Vagina (tissue), 2 donors: ENCODE data around the gene CAMSAP1. TPM values are rescaled to one million over a fixed set of nuclear protein-coding genes. Genes with fewer than 3 reads are reported as not detected.

Experiments used
- DNase-seq, 2 donors: peaks; one replicate each; pipeline ENCODE4 v3.0.0-alpha.2; 2017; ENCODE audit errors: extremely low spot score in 2 of 2
- H3K27ac ChIP-seq: fragments of 200-600 bp; sonication (generic); one replicate; pipeline ENCODE4 v1.5.1; 2019
- H3K27me3 ChIP-seq: fragments of 200-600 bp; sonication (generic); one replicate; pipeline ENCODE4 v1.5.1; 2019
- H3K36me3 ChIP-seq, 2 donors: fragments of 200-600 bp; sonication (generic); one replicate each; pipeline ENCODE4 v1.5.1; 2017 to 2019
- H3K4me1 ChIP-seq: fragments of 200-600 bp; sonication (generic); one replicate; pipeline ENCODE4 v1.5.1; 2019
- H3K4me3 ChIP-seq, 2 donors: fragments of 200-600 bp; sonication (generic); 1 replicate in 1 of 2; 2 replicates in 1 of 2; pipeline ENCODE4 v1.5.1; 2016 to 2019
- H3K9me3 ChIP-seq: fragments of 200-600 bp; sonication (generic); one replicate; pipeline ENCODE4 v1.5.1; 2019
- POLR2A ChIP-seq, 2 donors: fragments of 450-650 bp; IDR thresholded peaks; one replicate each; pipeline ENCODE4 v1.6.1; 2017; ENCODE audit warnings: antibody characterized with exemption in 2 of 2, mild to moderate bottlenecking in 2 of 2, moderate library complexity in 2 of 2
- POLR2AphosphoS5 ChIP-seq, 2 donors: sonication (generic); formaldehyde crosslinking; IDR thresholded peaks; one replicate each; pipeline ENCODE4 v1.9.0; 2017; ENCODE audit warnings: antibody characterized with exemption in 2 of 2, mild to moderate bottlenecking in 2 of 2, low read depth in 1 of 2; ENCODE audit not compliant: insufficient read depth in 1 of 2
- intact Hi-C: fragments of 100-400 bp; cut with DNase I; formaldehyde crosslinking; loops from one replicate; pipeline ENCODE4 v1.15.1; 2023
- total RNA-seq: library from RNA; depleted of rRNA; stranded (reverse); fragments of >200 nt; gene quantifications from one replicate; pipeline ENCODE4 v1.2.3, GENCODE V29; 2016
- TF ChIP-seq, protein P1 (sequence below), 3 experiments: fragments of 450-650 bp in 2 of 3; fragments of 200-600 bp in 1 of 3; sonication (generic) in 1 of 3; IDR thresholded peaks; one replicate each; pipeline ENCODE4 v1.5.1; 2017 to 2019; ENCODE audit warnings: antibody characterized with exemption in 3 of 3, mild to moderate bottlenecking in 2 of 3, moderate library complexity in 2 of 3

Gene CAMSAP1
- total RNA-seq, 1 donor from 2014 or later = 20.9 TPM

GRCh38 chr9:135937521-135938489, 30.5 kb upstream of the CAMSAP1 start:
- Histone ChIP-seq H3K9me3 (no peaks in the 10 kb centered on the region), H3K36me3 (peaks cover 0 to 82% of the 10 kb centered on the region in 2 donors), H3K27me3 (no peaks in the 10 kb centered on the region), H3K27ac (no peak overlapping the region), H3K4me3 (no peak overlapping the region), H3K4me1 (no peaks in the 10 kb centered on the region)
- intact Hi-C loops = no loop called here
- DNase-seq = no peak
- TF ChIP-seq POLR2A (IDR thresholded peaks at IDR 0.05) (no peak), POLR2AphosphoS5 (IDR thresholded peaks at IDR 0.05; ENCODE audit: insufficient read depth in 1 of 2, low read depth in 1 of 2) (no peak)
- TF ChIP-seq, protein P1, sequence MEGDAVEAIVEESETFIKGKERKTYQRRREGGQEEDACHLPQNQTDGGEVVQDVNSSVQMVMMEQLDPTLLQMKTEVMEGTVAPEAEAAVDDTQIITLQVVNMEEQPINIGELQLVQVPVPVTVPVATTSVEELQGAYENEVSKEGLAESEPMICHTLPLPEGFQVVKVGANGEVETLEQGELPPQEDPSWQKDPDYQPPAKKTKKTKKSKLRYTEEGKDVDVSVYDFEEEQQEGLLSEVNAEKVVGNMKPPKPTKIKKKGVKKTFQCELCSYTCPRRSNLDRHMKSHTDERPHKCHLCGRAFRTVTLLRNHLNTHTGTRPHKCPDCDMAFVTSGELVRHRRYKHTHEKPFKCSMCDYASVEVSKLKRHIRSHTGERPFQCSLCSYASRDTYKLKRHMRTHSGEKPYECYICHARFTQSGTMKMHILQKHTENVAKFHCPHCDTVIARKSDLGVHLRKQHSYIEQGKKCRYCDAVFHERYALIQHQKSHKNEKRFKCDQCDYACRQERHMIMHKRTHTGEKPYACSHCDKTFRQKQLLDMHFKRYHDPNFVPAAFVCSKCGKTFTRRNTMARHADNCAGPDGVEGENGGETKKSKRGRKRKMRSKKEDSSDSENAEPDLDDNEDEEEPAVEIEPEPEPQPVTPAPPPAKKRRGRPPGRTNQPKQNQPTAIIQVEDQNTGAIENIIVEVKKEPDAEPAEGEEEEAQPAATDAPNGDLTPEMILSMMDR (IDR thresholded peaks at IDR 0.05) = no peak

- DNase-seq = no peak
- no peak overlapping the region for H3K4me3 ChIP-seq
- TF ChIP-seq, protein P1 (IDR thresholded peaks at IDR 0.05) = no peak
- TF ChIP-seq POLR2AphosphoS5 (IDR thresholded peaks at IDR 0.05; ENCODE audit: insufficient read depth in 1 of 2, low read depth in 1 of 2) (no peak), POLR2A (IDR thresholded peaks at IDR 0.05) (no peak)
- peaks cover 0 to 62% of the 10 kb centered on the region in 2 donors for H3K36me3 ChIP-seq
- intact Hi-C loops = no loop called here
- H3K27ac ChIP-seq = no peak overlapping the region
- H3K27me3 ChIP-seq = no peaks in the 10 kb centered on the region
- H3K4me1 ChIP-seq = no peaks in the 10 kb centered on the region
- H3K9me3 ChIP-seq = no peaks in the 10 kb centered on the region
These were observed 25.8 kb upstream of the CAMSAP1 start for GRCh38 chr9:135933114-135933513.

DNA sequence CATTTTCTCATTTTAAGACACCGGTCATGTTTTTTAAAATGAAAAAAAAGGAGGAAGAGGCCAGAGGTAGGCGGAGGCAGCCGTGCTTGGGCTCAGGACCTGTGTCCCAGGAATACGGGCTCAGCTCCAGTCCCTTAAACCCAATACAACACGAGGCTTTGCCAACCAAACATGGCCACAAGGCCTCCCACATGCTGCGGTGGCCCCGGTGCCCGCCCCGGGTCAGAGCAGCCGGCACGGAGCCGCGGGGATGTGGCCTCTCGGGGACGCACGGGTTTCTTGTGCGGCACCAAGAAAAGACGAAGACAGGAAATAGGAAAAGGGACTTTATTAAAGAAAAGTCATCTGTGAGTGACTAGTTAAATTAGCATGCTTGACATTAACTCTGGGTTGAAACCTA, 25.3 kb upstream of the CAMSAP1 start:
- Histone ChIP-seq H3K27ac (no peak overlapping the region), H3K27me3 (no peaks in the 10 kb centered on the region), H3K4me1 (peaks cover under 1% of the 10 kb centered on the region), H3K4me3 (no peak overlapping the region), H3K9me3 (no peaks in the 10 kb centered on the region), H3K36me3 (peaks cover 0 to 57% of the 10 kb centered on the region in 2 donors)
- intact Hi-C loops = no loop called here
- no peak for TF ChIP-seq POLR2AphosphoS5 (IDR thresholded peaks at IDR 0.05; ENCODE audit: insufficient read depth in 1 of 2, low read depth in 1 of 2)
- no peak for TF ChIP-seq POLR2A (IDR thresholded peaks at IDR 0.05)
- TF ChIP-seq, protein P1 (IDR thresholded peaks at IDR 0.05) = no peak
- no peak for DNase-seq

DNA sequence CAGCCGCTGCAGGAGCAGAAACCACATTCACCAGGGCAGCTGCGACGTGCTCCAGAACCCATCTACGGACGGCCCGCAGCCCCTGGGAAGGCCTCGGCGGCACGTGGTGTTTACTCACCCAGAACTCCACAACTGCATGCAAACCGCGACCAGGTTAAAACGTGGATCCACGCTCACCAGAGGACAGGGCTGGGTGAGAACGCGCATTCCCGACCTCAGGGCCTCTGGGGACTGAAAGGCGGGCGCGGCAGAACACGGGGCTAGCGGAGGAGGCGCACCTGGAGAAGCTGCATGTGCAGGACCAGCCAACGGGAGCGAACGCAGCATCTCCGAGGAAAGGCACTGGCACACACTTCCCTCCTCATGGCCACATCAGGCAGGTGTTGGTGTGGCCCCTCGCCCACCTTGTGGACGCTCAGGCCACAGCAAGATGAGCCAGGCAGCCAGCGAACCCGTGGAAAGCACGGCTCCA, 24.0 kb upstream of the CAMSAP1 start:
- H3K4me3 ChIP-seq = no peak overlapping the region
- peaks cover 0 to 45% of the 10 kb centered on the region in 2 donors for H3K36me3 ChIP-seq
- TF ChIP-seq POLR2AphosphoS5 (IDR thresholded peaks at IDR 0.05; ENCODE audit: insufficient read depth in 1 of 2, low read depth in 1 of 2) = no peak
- no peak for TF ChIP-seq POLR2A (IDR thresholded peaks at IDR 0.05)
- TF ChIP-seq, protein P1 (IDR thresholded peaks at IDR 0.05) = no peak
- intact Hi-C loops = no loop called here
- no peaks in the 10 kb centered on the region for H3K27me3 ChIP-seq
- H3K9me3 ChIP-seq = no peaks in the 10 kb centered on the region
- peaks cover 11% of the 10 kb centered on the region for H3K4me1 ChIP-seq
- no peak for DNase-seq
- H3K27ac ChIP-seq = no peak overlapping the region
